HG02678 (cell line): ENCODE data around the gene C1GALT1.
"Not testable (repeated sequence)": the region's sequence is repeated elsewhere in the genome, so short reads cannot be mapped to it uniquely, and the experiment has no call there.

Source experiments
- ATAC-seq: cut with Tn5 transposase; IDR thresholded peaks from one replicate; pipeline ENCODE4 v1.9.1; 2021; ENCODE audit warnings: mild to moderate bottlenecking, moderate library complexity; ENCODE audit not compliant: unreplicated experiment

C1GALT1 gene

GRCh38 chr7:7231865-7232264 is 49.5 kb downstream of the C1GALT1 start:
- ATAC-seq = no peak

- no peak for ATAC-seq
These were observed 53.0 kb downstream of the C1GALT1 start for GRCh38 chr7:7235347-7235746.

- ATAC-seq = no peak
These were observed 53.7 kb downstream of the C1GALT1 start for GRCh38 chr7:7236041-7236440.

GRCh38 chr7:7237201-7237977 is 55.0 kb downstream of the C1GALT1 start:
- no peak for ATAC-seq

- no peak for ATAC-seq
These were observed 55.6 kb downstream of the C1GALT1 start for GRCh38 chr7:7237978-7238267.

GRCh38 chr7:7239346-7239745 is 57.0 kb downstream of the C1GALT1 start:
- no peak for ATAC-seq

- no peak for ATAC-seq
These were observed 60.6 kb downstream of the C1GALT1 start for GRCh38 chr7:7242899-7243298.

- ATAC-seq = not testable (repeated sequence)
These were observed 62.9 kb downstream of the C1GALT1 start for GRCh38 chr7:7245233-7245632.

- ATAC-seq = no peak
These were observed 63.9 kb downstream of the C1GALT1 start for GRCh38 chr7:7246223-7246622.

- no peak for ATAC-seq
These were observed 65.3 kb downstream of the C1GALT1 start for GRCh38 chr7:7247658-7248057.

- ATAC-seq = no peak
These were observed 67.5 kb downstream of the C1GALT1 start for GRCh38 chr7:7249814-7250213.

- peak; percentile 94 for ATAC-seq
These were observed 69.4 kb downstream of the C1GALT1 start for GRCh38 chr7:7251742-7252141.

GRCh38 chr7:7254319-7254718 is 72.0 kb downstream of the C1GALT1 start:
- ATAC-seq = no peak

- ATAC-seq = no peak
These were observed 72.6 kb downstream of the C1GALT1 start for GRCh38 chr7:7254908-7255307.

GRCh38 chr7:7256731-7257274 is 74.5 kb downstream of the C1GALT1 start:
- ATAC-seq = no peak

GRCh38 chr7:7257899-7258692 is 75.8 kb downstream of the C1GALT1 start:
- ATAC-seq = peak; percentile 82

- no peak for ATAC-seq
These were observed 79.5 kb downstream of the C1GALT1 start for GRCh38 chr7:7261863-7262262.

- no peak for ATAC-seq
These were observed 81.2 kb downstream of the C1GALT1 start for GRCh38 chr7:7263297-7264230.

- no peak for ATAC-seq
These were observed 82.1 kb downstream of the C1GALT1 start for GRCh38 chr7:7264306-7265040.
